SKM-1 (cell line): ENCODE measurements around the gene COPS2.
"Not testable (repeated sequence)": the region's sequence is repeated elsewhere in the genome, so short reads cannot be mapped to it uniquely, and the experiment has no call there.

ENCODE experiments used
- DNase-seq: peaks from one replicate; lab custom pipeline; 2025; ENCODE audit not compliant: unreplicated experiment; lab: John Stamatoyannopoulos, UW

COPS2 gene

DNA sequence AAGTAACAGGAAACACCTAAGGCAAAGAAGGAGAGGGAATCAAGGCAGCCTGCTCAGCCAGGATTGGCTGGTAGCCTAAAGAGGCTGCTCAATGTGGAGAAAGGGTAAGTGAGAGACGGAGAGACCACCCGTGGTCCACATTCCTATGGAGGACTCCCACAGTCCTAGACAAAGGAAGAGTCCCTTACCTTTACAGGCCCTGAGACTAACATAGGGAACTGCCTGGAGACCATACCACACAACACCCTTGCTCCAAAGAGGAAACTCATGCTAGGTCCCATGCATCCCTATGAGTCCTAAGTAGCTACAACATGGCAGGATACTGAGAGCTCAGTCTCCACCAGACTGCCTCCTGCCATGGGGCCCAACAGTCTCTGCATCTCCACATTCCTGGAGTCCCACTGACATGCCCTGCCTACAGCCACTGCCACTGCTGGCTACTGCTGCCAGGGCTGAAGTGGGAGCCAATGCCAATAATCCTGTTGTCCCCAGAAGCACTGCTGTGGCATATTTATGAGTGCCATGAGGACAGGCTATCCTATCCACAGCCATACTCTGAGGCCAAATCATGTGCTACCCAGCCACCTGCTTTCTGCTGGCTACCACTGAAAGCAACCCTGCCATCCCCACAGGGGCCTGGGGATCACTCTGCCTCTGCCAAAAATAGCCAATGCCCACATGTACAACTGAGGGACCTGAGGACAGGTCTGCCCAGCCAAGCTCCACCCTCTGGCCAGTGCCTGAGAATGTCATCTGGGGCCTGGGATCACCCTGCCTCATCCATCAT is 45.0 kb downstream of the COPS2 start:
- no peak for DNase-seq

DNA sequence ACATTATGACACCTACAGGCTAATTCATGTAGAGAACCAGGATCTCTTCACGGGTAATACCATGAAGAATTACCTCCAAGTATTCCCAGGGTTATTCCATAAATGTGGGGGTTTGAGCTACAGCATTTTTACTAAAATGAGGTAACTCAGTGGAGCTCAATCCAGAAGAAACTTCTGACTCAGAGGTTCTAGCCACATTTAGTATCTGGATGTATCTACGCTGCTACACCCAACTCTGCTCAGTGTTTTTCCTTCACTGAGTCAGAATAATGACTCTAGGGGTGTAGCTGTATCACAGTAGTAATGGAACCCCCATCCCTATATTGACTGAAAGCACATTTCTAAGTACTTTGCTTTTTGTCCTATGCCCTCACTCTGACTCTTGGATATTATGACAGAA is 52.4 kb downstream of the COPS2 start:
- DNase-seq = no peak

- no peak for DNase-seq
These were observed 53.9 kb downstream of the COPS2 start for GRCh38 chr15:49101536-49101935.

- DNase-seq = no peak
These were observed 59.2 kb downstream of the COPS2 start for GRCh38 chr15:49096090-49096750.

GRCh38 chr15:49094923-49095322 is 60.5 kb downstream of the COPS2 start:
- no peak for DNase-seq

DNA sequence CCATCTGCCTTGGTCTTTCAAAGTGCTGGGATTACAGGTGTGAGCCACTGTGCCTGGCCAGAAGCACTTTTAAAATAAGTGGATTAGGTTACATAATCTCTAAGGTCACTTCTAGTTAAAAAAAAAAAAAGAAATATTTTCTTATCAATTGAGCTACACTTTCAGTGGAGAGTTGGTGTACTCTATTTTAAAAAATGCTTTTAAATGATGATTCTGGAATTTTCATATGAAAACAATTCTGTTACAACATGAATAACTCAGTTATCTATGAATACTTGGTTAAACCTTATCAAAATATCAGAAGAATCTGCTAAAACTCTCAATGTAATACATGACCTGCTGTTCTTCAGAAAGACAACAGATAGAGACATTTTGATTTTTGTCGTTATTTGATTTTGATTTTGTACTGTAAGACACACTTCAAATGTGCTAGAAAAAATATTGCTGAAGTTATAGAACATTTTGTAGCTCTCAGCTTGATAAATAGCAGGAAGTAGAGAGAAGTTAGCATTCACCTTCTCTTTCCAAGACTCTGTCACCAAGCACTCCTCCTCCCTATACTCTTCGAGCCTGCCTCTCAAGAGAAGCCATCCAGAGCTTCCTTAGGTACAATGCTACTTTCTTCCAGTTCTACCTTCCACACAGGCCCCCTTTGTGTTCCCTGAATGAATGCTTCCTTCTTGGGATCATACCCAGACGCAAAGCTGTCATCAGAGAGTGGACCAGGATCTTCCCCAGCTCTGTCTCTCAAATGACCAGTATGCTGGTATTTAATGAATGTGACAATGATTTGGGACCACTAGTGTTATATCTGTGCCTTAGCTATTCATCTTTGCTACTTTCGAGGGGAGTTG is 61.9 kb downstream of the COPS2 start:
- DNase-seq = no peak

DNA sequence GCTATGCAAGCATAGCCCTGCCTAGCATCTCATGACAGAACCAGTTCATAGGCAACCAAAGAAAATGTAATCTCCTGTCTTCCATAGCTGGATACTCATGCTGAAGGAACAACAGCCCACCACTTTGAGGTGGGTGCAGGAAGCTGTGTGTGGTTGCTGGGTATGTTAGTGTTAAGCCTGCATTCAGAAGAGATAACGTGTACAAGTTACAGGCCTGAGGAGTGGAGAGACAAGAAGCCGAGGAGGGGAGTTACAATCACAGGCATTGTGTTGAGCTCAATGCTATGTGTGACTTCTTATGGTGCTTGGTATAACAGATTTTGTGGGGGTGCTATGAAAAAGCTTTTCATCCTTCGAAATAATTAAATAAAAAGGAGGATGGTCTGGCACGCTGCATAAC is 66.4 kb downstream of the COPS2 start:
- no peak for DNase-seq

- DNase-seq = no peak
These were observed 69.5 kb downstream of the COPS2 start for GRCh38 chr15:49085696-49086459.

- no peak for DNase-seq
These were observed 71.2 kb downstream of the COPS2 start for GRCh38 chr15:49084285-49084570.

- no peak for DNase-seq
These were observed 71.8 kb downstream of the COPS2 start for GRCh38 chr15:49083401-49084284.

GRCh38 chr15:49082960-49083359 is 72.4 kb downstream of the COPS2 start:
- DNase-seq = no peak

DNA sequence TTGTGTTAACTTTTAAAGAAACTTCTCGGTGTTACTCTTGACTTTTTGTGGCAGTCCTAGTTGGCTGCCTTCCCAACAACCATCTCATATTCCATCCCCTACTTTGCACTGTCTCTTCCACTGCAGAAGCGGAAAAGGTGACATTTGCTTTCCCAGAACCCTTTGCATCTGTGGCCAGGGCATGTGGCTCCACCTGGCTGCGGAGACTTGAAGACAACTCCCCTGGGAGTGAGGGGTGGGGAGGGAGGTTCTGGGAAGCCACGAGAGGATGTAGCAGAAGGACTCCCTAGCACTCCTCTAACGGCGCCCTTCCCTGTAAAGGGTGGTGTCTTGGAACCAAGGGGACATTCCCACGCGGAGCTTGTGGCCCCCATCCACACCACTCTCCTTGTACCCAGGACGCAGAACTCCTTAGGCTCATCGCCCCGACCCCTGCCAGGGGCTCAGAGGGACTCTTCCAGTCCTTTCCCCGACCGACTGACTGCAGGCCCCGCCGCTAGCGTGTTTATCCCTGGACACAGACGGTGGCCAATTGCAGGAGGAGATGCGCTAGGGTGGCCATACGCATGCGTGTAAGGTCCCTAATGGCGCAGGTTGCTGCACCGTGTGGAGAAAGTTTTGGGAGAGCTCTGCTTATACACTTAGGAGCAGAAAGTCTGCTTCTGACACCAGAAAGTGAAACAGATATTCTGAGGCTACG is 75.9 kb downstream of the COPS2 start:
- no peak for DNase-seq

- DNase-seq = no peak
These were observed 79.5 kb downstream of the COPS2 start for GRCh38 chr15:49075881-49076280.

GRCh38 chr15:49074589-49075287 is 80.7 kb downstream of the COPS2 start:
- not testable (repeated sequence) for DNase-seq
